Measurements from ENCODE around the gene AP1S1. TPM values are rescaled to one million over a fixed set of nuclear protein-coding genes. Genes with fewer than 3 reads are reported as not detected.

Gene AP1S1
- total RNA-seq, 1 experiment from 2014 or later = 52.3 TPM

DNA sequence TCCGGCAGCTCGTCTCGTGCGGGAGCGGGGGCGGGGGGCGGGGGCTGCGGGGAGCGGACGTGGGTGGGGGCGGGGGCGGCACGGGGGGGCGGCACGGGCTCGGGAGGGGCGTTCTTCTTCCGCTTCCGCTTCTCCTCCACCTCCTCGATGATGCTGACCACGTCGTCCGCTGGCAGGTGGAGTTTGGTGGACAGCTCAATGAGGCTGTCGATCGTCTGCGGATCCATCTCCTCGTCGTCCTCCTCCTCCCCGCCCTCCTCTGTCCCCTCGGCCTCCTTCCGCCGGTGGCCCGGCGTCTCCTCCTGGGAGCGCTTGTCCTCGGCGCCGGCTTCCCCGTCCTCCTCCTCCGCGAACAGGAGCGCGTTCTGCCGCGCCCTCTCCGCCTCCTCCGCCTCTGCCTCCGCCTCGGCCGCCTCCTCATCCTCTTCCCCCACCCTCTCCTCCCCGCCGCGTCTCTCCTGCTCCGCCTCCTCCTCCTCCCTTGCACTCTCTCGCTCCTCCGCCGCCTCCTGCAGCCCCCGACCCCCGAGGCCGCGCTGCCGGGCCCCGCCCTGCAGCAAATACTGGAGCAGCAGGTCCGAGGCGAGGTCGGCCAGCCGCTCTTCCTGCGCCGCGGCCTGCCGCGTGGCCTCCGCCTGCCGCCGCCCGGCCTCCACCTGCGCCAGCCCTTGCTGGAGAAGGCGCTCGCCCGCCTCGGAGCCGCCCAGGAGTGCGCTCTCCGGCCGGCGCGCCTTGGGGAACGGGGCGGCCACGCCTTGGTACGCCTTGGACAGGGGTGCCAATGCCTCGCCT, 9.2 kb downstream of the AP1S1 start:
- H3K27ac Mint-ChIP-seq (ENCODE audit: unreplicated experiment) = no peak overlapping the region
- peak; percentile 58 to 79 for DNase-seq
- H3K27me3 Mint-ChIP-seq (ENCODE audit: insufficient read depth, unreplicated experiment) = peaks cover 21% of the 10 kb centered on the region
- H3K4me3 ChIP-seq (ENCODE audit: low read depth, low read length) = peak overlapping the region; percentile 63
- intact Hi-C loops (cut with micrococcal nuclease; ENCODE audit: unreplicated experiment) = loop anchor here (1.0 kb wide), 1 partner anchor 9 kb away; the partner anchor contains the start of gene AP1S1
- peaks cover 20% of the 10 kb centered on the region for H3K4me1 Mint-ChIP-seq (ENCODE audit: low read depth, unreplicated experiment)
- no TSS peak for BruUV-seq (replicated peaks)
- H3K9me3 ChIP-seq = no peaks in the 10 kb centered on the region
- peak overlapping the region; percentile 74 for H3K4me3 Mint-ChIP-seq (ENCODE audit: unreplicated experiment)
- TF ChIP-seq, protein P1, sequence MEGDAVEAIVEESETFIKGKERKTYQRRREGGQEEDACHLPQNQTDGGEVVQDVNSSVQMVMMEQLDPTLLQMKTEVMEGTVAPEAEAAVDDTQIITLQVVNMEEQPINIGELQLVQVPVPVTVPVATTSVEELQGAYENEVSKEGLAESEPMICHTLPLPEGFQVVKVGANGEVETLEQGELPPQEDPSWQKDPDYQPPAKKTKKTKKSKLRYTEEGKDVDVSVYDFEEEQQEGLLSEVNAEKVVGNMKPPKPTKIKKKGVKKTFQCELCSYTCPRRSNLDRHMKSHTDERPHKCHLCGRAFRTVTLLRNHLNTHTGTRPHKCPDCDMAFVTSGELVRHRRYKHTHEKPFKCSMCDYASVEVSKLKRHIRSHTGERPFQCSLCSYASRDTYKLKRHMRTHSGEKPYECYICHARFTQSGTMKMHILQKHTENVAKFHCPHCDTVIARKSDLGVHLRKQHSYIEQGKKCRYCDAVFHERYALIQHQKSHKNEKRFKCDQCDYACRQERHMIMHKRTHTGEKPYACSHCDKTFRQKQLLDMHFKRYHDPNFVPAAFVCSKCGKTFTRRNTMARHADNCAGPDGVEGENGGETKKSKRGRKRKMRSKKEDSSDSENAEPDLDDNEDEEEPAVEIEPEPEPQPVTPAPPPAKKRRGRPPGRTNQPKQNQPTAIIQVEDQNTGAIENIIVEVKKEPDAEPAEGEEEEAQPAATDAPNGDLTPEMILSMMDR (IDR thresholded peaks at IDR 0.05; ENCODE audit: insufficient read depth in 1 of 2, low read depth in 1 of 2, low read length in 1 of 2, severe bottlenecking in 1 of 2, unreplicated experiment in 1 of 2) = no peak
- CTCF ChIA-PET = interaction anchor here (0.7 to 2.4 kb wide), 6 partner anchors 19 to 145 kb away, joined by 3 to 26 read pairs (median 4); no protein-coding TSS in a partner anchor
- H3K4me1 ChIP-seq = peaks cover 29% of the 10 kb centered on the region
- no peaks in the 10 kb centered on the region for H3K9me3 Mint-ChIP-seq (ENCODE audit: unreplicated experiment)
- peaks cover 27% of the 10 kb centered on the region for H3K36me3 Mint-ChIP-seq (ENCODE audit: insufficient read depth, unreplicated experiment)
- peaks cover 2% of the 10 kb centered on the region; the same call in 1 of the 2 replicates for H3K36me3 ChIP-seq (ENCODE audit: control insufficient read depth, insufficient read depth, low read length)
- POLR2A ChIA-PET = interaction anchor here (1.2 kb wide), 1 partner anchor 19 kb away, joined by 7 read pairs; no protein-coding TSS in a partner anchor
- H3K27me3 ChIP-seq (replicated peaks; ENCODE audit: control insufficient read depth, insufficient read depth, low read length) = no peaks in the 10 kb centered on the region; the same call in none of the 2 replicates

DNA sequence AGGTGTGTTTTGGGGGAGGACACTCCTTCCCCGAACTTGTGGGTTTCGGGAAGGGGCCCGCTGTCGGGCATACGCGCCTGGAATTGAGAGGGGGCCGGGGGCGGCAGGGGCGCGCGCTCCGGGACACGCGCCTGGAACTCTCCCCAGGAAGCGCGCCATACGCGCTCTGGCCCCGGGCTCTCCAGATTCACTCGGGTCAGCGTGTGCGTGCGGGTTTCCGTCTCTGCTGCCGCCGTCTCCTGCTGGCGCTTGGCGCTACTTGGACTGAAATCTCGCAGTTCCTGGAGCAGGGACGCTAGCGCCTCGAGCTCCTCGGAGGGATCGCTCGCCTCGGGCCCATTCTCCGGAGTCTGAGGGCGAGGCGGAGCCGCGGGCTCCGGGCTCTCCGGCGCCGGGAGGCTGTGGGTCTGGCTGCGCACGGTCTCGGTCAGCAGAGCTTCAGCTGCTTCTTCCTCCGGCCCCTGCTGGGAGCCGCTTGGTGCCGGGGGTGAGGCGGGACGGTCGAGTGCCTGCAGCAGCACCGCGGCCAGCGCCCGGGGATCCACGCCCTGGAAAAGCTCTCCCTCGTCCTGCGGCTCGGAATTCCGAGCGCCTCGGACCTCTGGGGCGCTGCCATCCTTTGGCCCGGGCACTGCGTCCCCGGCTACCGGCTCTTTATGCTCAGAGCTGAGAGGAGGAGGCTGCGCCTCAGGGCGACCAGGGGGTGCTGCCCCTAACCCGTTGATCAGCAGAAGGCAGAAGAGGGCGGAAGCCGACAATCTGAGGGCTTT, 10.0 kb downstream of the AP1S1 start:
- H3K4me1 Mint-ChIP-seq (ENCODE audit: low read depth, unreplicated experiment) = peaks cover 26% of the 10 kb centered on the region
- peaks cover 27% of the 10 kb centered on the region for H3K36me3 Mint-ChIP-seq (ENCODE audit: insufficient read depth, unreplicated experiment)
- Histone ChIP-seq H3K9me3 (no peaks in the 10 kb centered on the region), H3K27me3 (replicated peaks; ENCODE audit: control insufficient read depth, insufficient read depth, low read length) (no peaks in the 10 kb centered on the region; the same call in none of the 2 replicates), H3K4me3 (ENCODE audit: low read depth, low read length) (peak overlapping the region; percentile 63), H3K36me3 (ENCODE audit: control insufficient read depth, insufficient read depth, low read length) (0 out of 2 replicates have a peak, but pooled peaks cover 2% of the 10 kb centered on the region), H3K4me1 (peaks cover 29% of the 10 kb centered on the region)
- intact Hi-C loops (cut with micrococcal nuclease; ENCODE audit: unreplicated experiment) = no loop called here
- peak; percentile 71 to 83 for DNase-seq
- BruUV-seq (replicated peaks) = no TSS peak
- TF ChIP-seq, protein P1 (IDR thresholded peaks at IDR 0.05; ENCODE audit: insufficient read depth in 1 of 2, low read depth in 1 of 2, low read length in 1 of 2, severe bottlenecking in 1 of 2, unreplicated experiment in 1 of 2) = no peak
- POLR2A ChIA-PET = interaction anchor here (0.6 to 0.7 kb wide), 2 partner anchors 21 to 118 kb away, joined by 3 to 4 read pairs; no protein-coding TSS in a partner anchor
- peak overlapping the region; percentile 74 for H3K4me3 Mint-ChIP-seq (ENCODE audit: unreplicated experiment)
- peaks cover 27% of the 10 kb centered on the region for H3K27me3 Mint-ChIP-seq (ENCODE audit: insufficient read depth, unreplicated experiment)
- H3K27ac Mint-ChIP-seq (ENCODE audit: unreplicated experiment) = no peak overlapping the region
- no peaks in the 10 kb centered on the region for H3K9me3 Mint-ChIP-seq (ENCODE audit: unreplicated experiment)
- CTCF ChIA-PET = interaction anchor here (0.8 to 2.4 kb wide), 3 partner anchors 12 to 28 kb away, joined by 3 to 26 read pairs (median 4); no protein-coding TSS in a partner anchor

Measured in Caco-2 (cell line).